GM12878 (cell line): ENCODE data around the gene ASIC2. TPM values are rescaled to one million over a fixed set of nuclear protein-coding genes. Genes with fewer than 3 reads are reported as not detected.
"Not testable (repeated sequence)": the region's sequence is repeated elsewhere in the genome, so short reads cannot be mapped to it uniquely, and the experiment has no call there.

ENCODE experiments used
- ATAC-seq: fragments of 200-7000 bp; cut with Tn5 transposase; 3 replicates; pipeline ENCODE4 v1.9.1; 2020; ENCODE audit warnings: mild to moderate bottlenecking, moderate library complexity
- BruUV-seq: library from RNA; stranded (reverse); fragments of 400-500 nt; replicated peaks from 2 replicates; lab custom pipeline; 2021; lab: Mats Ljungman, UMichigan
- CTCF ChIA-PET: fragments of 300-600 bp; sonication (Branson Sonifier 250); formaldehyde crosslinking; extraction: SDS; loops from one replicate; lab custom pipeline; 2021; ENCODE audit warnings: inconsistent platforms; lab: Yijun Ruan, JAX
- POLR2A ChIA-PET: fragments of 350-600 bp; formaldehyde crosslinking; extraction: SDS; loops from one replicate; lab custom pipeline; 2021; ENCODE audit warnings: inconsistent platforms; lab: Charles Lee
- RAD21 ChIA-PET: fragments of 300-600 bp; sonication (Branson Sonifier 250); formaldehyde crosslinking; loops from one replicate; lab custom pipeline; 2023; ENCODE audit warnings: antibody characterized with exemption; ENCODE audit not compliant: unreplicated experiment; lab: Charles Lee
- SMC1A ChIA-PET: fragments of 300-600 bp; sonication (Branson Sonifier 250); formaldehyde crosslinking; loops from one replicate; lab custom pipeline; 2023; ENCODE audit not compliant: unreplicated experiment, uncharacterized antibody; lab: Charles Lee
- DNase-seq: peaks from one replicate; pipeline ENCODE4 v3.0.0-alpha.2; 2011; ENCODE audit warnings: low read depth, low spot score
- FAIRE-seq: peaks from 3 replicates; lab custom pipeline; 2011; peaks lifted over from hg19 to GRCh38; lab: Jason Lieb, UNC
- H2AFZ ChIP-seq: 2 replicates; pipeline ENCODE4 v1.6.0; 2011; ENCODE audit warnings: low read depth, low read length, control low read depth; ENCODE audit not compliant: control insufficient read depth
- H3K27ac ChIP-seq: 2 replicates; pipeline ENCODE4 v1.5.1; 2011; ENCODE audit warnings: control low read depth; ENCODE audit not compliant: control insufficient read depth, insufficient read depth
- H3K27me3 ChIP-seq, 2 experiments: replicated peaks in 1 of 2; 2 replicates each; pipeline versions ENCODE4 v1.6.0 to v1.6.1; 2011; ENCODE audit warnings: low read length in 1 of 2; ENCODE audit not compliant: control insufficient read depth in 2 of 2, insufficient read depth in 2 of 2
- H3K36me3 ChIP-seq, 2 experiments: 2 replicates each; pipeline ENCODE4 v1.5.1; 2011; ENCODE audit warnings: low read length in 1 of 2; ENCODE audit not compliant: control insufficient read depth in 2 of 2, insufficient read depth in 2 of 2
- H3K4me1 ChIP-seq: 2 replicates; pipeline ENCODE4 v1.6.1; 2011; ENCODE audit warnings: mild to moderate bottlenecking, low read length, moderate library complexity, mixed read lengths; ENCODE audit not compliant: control insufficient read depth, insufficient read depth
- H3K4me2 ChIP-seq: 2 replicates; pipeline ENCODE4 v1.6.0; 2011; ENCODE audit warnings: control low read depth; ENCODE audit not compliant: control insufficient read depth, insufficient read depth
- H3K4me3 ChIP-seq: fragments of 200-600 bp; sonication (generic); 2 replicates; pipeline ENCODE4 v1.5.1; 2016
- H3K79me2 ChIP-seq: 2 replicates; pipeline ENCODE4 v1.6.0; 2011; ENCODE audit warnings: low read length; ENCODE audit not compliant: control insufficient read depth, insufficient read depth
- H3K9ac ChIP-seq: 2 replicates; pipeline ENCODE4 v1.8.0; 2011; ENCODE audit warnings: low read length, control low read depth, mixed read lengths; ENCODE audit not compliant: control insufficient read depth, insufficient read depth
- H3K9me3 ChIP-seq: replicated peaks from 3 replicates; pipeline ENCODE4 v1.5.1; 2011; ENCODE audit warnings: mild to moderate bottlenecking, low read length; ENCODE audit not compliant: control insufficient read depth, insufficient read depth
- H4K20me1 ChIP-seq: 2 replicates; pipeline ENCODE4 v1.6.0; 2011; ENCODE audit not compliant: control insufficient read depth, insufficient read depth
- ATF3 ChIP-seq: IDR thresholded peaks from 2 replicates; pipeline ENCODE4 v1.6.1; 2011; ENCODE audit warnings: low read depth, mild to moderate bottlenecking, low read length, moderate library complexity, borderline replicate concordance; ENCODE audit errors: extremely low read depth
- TCF7 ChIP-seq: IDR thresholded peaks from 2 replicates; pipeline ENCODE4 v1.6.1; 2014; ENCODE audit warnings: antibody characterized with exemption, borderline replicate concordance
- WRNIP1 ChIP-seq: IDR thresholded peaks from 2 replicates; pipeline ENCODE4 v1.6.1; 2011; ENCODE audit warnings: low read depth, low read length, improper control_type of control experiment, borderline replicate concordance
- ZBTB33 ChIP-seq: fragments of 450-650 bp; IDR thresholded peaks from 2 replicates; pipeline ENCODE4 v1.6.1; 2017; ENCODE audit warnings: mild to moderate bottlenecking
- ZSCAN29 ChIP-seq: fragments of 450-650 bp; IDR thresholded peaks from 2 replicates; pipeline ENCODE4 v1.6.1; 2017; ENCODE audit warnings: mild to moderate bottlenecking, moderate library complexity
- WGBS: methylation state at CpG from one replicate; pipeline ENCODE4 v1.1.6; 2016; ENCODE audit warnings: low lambda C conversion rate; ENCODE audit not compliant: insufficient replicate concordance, insufficient coverage; ENCODE audit errors: missing lambda C conversion rate; 5-methylcytosine and 5-hydroxymethylcytosine counted together
- in situ Hi-C: fragments of 300-500 bp; cut with MboI; formaldehyde crosslinking; loops from 9 replicates; pipeline ENCODE4 v1.14.3; 2018; ENCODE audit warnings: mixed read lengths
- intact Hi-C: fragments of 100-400 bp; cut with micrococcal nuclease; formaldehyde crosslinking; loops from one replicate; pipeline ENCODE4 v1.14.2; 2022; ENCODE audit not compliant: unreplicated experiment
- polyA plus RNA-seq, 11 experiments: library from polyadenylated mRNA; depleted of rRNA in 4 of 11; unstranded in 6 of 11; stranded (reverse) in 5 of 11; fragments of >200 nt; fragmentation: Nextera tagmentation in 4 of 11; fragmentation: Illumina TruSeq in 1 of 11; extraction: Ambion mirVana in 4 of 11; extraction: Trizol in 1 of 11; gene quantifications; 1 replicate in 1 of 11; 2 replicates in 10 of 11; pipeline versions ENCODE4 v1.2.1 to v1.2.3, GENCODE V29; 2011 to 2016; ENCODE audit warnings: inconsistent platforms in 2 of 11, missing spikeins in 2 of 11, low read depth in 1 of 11
- total RNA-seq, 4 experiments: library from RNA; depleted of rRNA in 3 of 4; stranded (reverse); fragments of >200 nt in 3 of 4; fragmentation: Illumina TruSeq in 1 of 4; extraction: Trizol in 1 of 4; gene quantifications; 2 replicates each; pipeline versions ENCODE4 v1.2.1 to v1.2.3, GENCODE V29; 2013 to 2021
- TF ChIP-seq, protein P1 (sequence below): IDR thresholded peaks from 2 replicates; pipeline ENCODE4 v1.6.1; 2012; ENCODE audit warnings: improper control_type of control experiment, low read depth, low read length; ENCODE audit not compliant: insufficient replicate concordance

The ASIC2 gene
- total and polyA plus RNA-seq, 10 of the 15 experiments (the other 5 are each of a cell fraction or from before 2014, with no cell fraction given) = not detected

- ATAC-seq (no peak), FAIRE-seq (no peak), DNase-seq (no peak)
- H3K4me1 ChIP-seq = peaks cover 8% of the 10 kb centered on the region
- intact Hi-C loops (no loop called here), in situ Hi-C loops (no loop called here)
- ChIA-PET SMC1A (interaction anchor here (1.2 kb wide), 1 partner anchor 56 kb away, joined by 3 read pairs; no protein-coding TSS in a partner anchor), RAD21 (no interaction called here), CTCF (interaction anchor here (1.0 to 1.2 kb wide), 2 partner anchors 10 kb away, joined by 3 to 5 read pairs; no protein-coding TSS in a partner anchor), POLR2A (no interaction called here)
- H3K79me2 ChIP-seq = no peaks in the 10 kb centered on the region
- H3K9ac ChIP-seq = no peak overlapping the region
- H4K20me1 ChIP-seq = no peaks in the 10 kb centered on the region
- H3K27ac ChIP-seq = no peak overlapping the region
- no peak overlapping the region for H3K4me2 ChIP-seq
- no peaks in the 10 kb centered on the region for H3K27me3 ChIP-seq
- no peak overlapping the region for H2AFZ ChIP-seq
- no peak overlapping the region for H3K4me3 ChIP-seq
- TF ChIP-seq WRNIP1 (no peak), TCF7 (no peak), ZSCAN29 (no peak), ATF3 (no peak), ZBTB33 (peak; percentile 74; the same call in 1 of the 2 replicates)
- TF ChIP-seq, protein P1, sequence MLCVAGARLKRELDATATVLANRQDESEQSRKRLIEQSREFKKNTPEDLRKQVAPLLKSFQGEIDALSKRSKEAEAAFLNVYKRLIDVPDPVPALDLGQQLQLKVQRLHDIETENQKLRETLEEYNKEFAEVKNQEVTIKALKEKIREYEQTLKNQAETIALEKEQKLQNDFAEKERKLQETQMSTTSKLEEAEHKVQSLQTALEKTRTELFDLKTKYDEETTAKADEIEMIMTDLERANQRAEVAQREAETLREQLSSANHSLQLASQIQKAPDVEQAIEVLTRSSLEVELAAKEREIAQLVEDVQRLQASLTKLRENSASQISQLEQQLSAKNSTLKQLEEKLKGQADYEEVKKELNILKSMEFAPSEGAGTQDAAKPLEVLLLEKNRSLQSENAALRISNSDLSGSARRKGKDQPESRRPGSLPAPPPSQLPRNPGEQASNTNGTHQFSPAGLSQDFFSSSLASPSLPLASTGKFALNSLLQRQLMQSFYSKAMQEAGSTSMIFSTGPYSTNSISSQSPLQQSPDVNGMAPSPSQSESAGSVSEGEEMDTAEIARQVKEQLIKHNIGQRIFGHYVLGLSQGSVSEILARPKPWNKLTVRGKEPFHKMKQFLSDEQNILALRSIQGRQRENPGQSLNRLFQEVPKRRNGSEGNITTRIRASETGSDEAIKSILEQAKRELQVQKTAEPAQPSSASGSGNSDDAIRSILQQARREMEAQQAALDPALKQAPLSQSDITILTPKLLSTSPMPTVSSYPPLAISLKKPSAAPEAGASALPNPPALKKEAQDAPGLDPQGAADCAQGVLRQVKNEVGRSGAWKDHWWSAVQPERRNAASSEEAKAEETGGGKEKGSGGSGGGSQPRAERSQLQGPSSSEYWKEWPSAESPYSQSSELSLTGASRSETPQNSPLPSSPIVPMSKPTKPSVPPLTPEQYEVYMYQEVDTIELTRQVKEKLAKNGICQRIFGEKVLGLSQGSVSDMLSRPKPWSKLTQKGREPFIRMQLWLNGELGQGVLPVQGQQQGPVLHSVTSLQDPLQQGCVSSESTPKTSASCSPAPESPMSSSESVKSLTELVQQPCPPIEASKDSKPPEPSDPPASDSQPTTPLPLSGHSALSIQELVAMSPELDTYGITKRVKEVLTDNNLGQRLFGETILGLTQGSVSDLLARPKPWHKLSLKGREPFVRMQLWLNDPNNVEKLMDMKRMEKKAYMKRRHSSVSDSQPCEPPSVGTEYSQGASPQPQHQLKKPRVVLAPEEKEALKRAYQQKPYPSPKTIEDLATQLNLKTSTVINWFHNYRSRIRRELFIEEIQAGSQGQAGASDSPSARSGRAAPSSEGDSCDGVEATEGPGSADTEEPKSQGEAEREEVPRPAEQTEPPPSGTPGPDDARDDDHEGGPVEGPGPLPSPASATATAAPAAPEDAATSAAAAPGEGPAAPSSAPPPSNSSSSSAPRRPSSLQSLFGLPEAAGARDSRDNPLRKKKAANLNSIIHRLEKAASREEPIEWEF = no peak
- no peaks in the 10 kb centered on the region; a peak in 1 of 4 replicates for H3K36me3 ChIP-seq
- WGBS = 38% methylated on average over 3 of the region's 3 CpGs
- H3K9me3 ChIP-seq = peaks cover 9% of the 10 kb centered on the region
- no TSS peak for BruUV-seq
These were observed 304.5 kb downstream of the ASIC2 start for GRCh38 chr17:32988481-32989101.

DNA sequence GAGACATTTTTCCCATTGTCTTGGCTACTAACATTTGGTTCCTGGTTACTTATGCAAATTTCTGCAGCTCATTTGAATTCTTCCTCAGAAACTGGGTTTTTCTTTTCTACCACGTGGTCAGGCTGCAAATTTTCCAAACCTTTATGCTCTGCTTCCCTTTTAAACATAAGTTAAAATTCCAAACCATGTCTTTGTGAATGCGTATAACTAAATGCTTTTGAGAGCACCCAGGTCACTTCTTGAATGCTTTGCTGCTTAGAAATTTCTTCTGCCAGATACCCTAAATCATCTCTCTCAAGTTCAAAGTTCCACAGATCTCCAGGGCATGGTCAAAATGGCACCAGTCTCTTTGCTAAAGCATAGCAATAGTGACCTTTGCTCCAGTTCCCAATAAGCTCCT is 305.2 kb downstream of the ASIC2 start:
- CTCF ChIA-PET = interaction anchor here (1.2 kb wide), 1 partner anchor 10 kb away, joined by 5 read pairs; no protein-coding TSS in a partner anchor
- H3K36me3 ChIP-seq, H3K27ac ChIP-seq, RAD21 ChIA-PET, BruUV-seq, H4K20me1 ChIP-seq, FAIRE-seq, POLR2A ChIA-PET, H3K27me3 ChIP-seq, H3K4me2 ChIP-seq, H2AFZ ChIP-seq, H3K4me1 ChIP-seq, H3K9ac ChIP-seq, DNase-seq, in situ Hi-C loops, H3K79me2 ChIP-seq, H3K4me3 ChIP-seq, ATAC-seq, intact Hi-C loops, SMC1A ChIA-PET, H3K9me3 ChIP-seq: not testable (repeated sequence)
- 50% methylated on average over 2 of the region's 2 CpGs for WGBS
